Right lobe of liver (tissue), 6 donors: ENCODE measurements around the gene BACH2. TPM values are rescaled to one million over a fixed set of nuclear protein-coding genes. Genes with fewer than 3 reads are reported as not detected.

Source experiments
- ATAC-seq, 4 donors: fragments of 200-7000 bp; cut with Tn5 transposase; one replicate each; pipeline ENCODE4 v1.9.1; 2020; ENCODE audit warnings: mild to moderate bottlenecking in 4 of 4, moderate library complexity in 4 of 4
- DNase-seq, 3 donors: peaks; one replicate each; pipeline ENCODE4 v3.0.0-alpha.2; 2020
- H3K27ac ChIP-seq, 3 donors: fragments of 200-600 bp; one replicate each; pipeline ENCODE4 v1.8.0; 2022
- H3K27me3 ChIP-seq, 2 donors: fragments of 200-600 bp; one replicate each; pipeline ENCODE4 v1.8.0; 2022
- H3K36me3 ChIP-seq, 4 donors: fragments of 200-600 bp; sonication (generic) in 1 of 4; one replicate each; pipeline versions ENCODE4 v1.5.1 to v1.8.0; 2017 to 2022; ENCODE audit warnings: control low read depth in 1 of 4
- H3K4me1 ChIP-seq, 4 donors: fragments of 200-600 bp; sonication (generic) in 1 of 4; one replicate each; pipeline versions ENCODE4 v1.5.1 to v1.8.0; 2017 to 2022; ENCODE audit warnings: control low read depth in 1 of 4
- H3K4me3 ChIP-seq, 3 donors: fragments of 200-600 bp; one replicate each; pipeline ENCODE4 v1.8.0; 2022
- H3K9me3 ChIP-seq, 4 donors: fragments of 200-600 bp; sonication (generic) in 1 of 4; one replicate each; pipeline versions ENCODE4 v1.5.1 to v1.8.0; 2017 to 2022; ENCODE audit warnings: control low read depth in 1 of 4
- POLR2A ChIP-seq: fragments of 450-650 bp; IDR thresholded peaks from one replicate; pipeline ENCODE4 v1.6.1; 2017; ENCODE audit warnings: antibody characterized with exemption, mild to moderate bottlenecking
- WGBS: methylation state at CpG from one replicate; pipeline ENCODE4 v1.1.6; 2018; ENCODE audit warnings: low coverage, low lambda C conversion rate; ENCODE audit not compliant: insufficient coverage; ENCODE audit errors: missing lambda C conversion rate; 5-methylcytosine and 5-hydroxymethylcytosine counted together
- intact Hi-C, 2 donors: fragments of 100-400 bp; cut with DNase I; formaldehyde crosslinking; loops; one replicate each; pipeline versions ENCODE4 v1.11.2 to v1.14.1; 2022
- total RNA-seq, 6 experiments: library from RNA; depleted of rRNA in 2 of 6; stranded (reverse); fragments of >200 nt in 2 of 6; fragmentation: NEBNext Ultra II Directional in 3 of 6; extraction: Animal tissue kit (Norgen Biotek cat#: 25700) in 3 of 6; gene quantifications; one replicate each; pipeline versions ENCODE4 v1.1.0 to v1.2.4, GENCODE V29; 2016 to 2023
- TF ChIP-seq, protein P1 (sequence below), 4 donors: fragments of 200-600 bp in 3 of 4; fragments of 450-650 bp in 1 of 4; IDR thresholded peaks; one replicate each; pipeline versions ENCODE4 v1.5.1 to v1.8.0; 2016 to 2022; ENCODE audit warnings: antibody characterized with exemption in 4 of 4, mild to moderate bottlenecking in 2 of 4
- donor health status: DM: no; HTN: yes; CAD: no.
- donor health status: DM: no; HTN: no; CAD: no.
- donor health status: DM: no; HTN: no; CAD: no.
- donor health status: DM: no; HTN: yes; CAD: no.
- donor health status: DM: no; HTN: yes; CAD: no.

BACH2 gene
- total RNA-seq, 6 experiments from 2014 or later, result 2.6 to 12.6 (median 3.1) TPM

DNA sequence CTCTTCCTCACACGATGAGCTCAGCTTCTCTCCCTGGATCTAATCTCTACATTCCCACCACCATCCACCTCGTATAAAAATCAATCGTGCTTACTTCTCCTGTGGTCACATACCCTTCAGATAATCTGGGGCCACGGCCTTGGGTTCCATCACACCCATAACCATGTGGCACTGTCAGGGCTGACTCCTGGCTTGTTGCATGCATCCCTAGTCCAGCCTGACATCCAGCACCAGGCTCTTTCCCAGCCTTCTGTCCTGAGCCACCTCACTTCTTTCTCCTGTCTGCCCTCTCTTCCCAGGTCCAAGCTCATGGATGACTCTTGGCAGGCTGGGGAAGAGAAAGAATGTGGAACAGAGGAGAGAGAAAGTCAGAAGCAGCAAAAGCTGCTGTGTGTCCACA lies 199.8 kb downstream of the BACH2 start:
- ATAC-seq (peak in 1 of 4 donors; percentile 28), DNase-seq (no peak)
- H3K36me3 ChIP-seq, result no peaks in the 10 kb centered on the region
- peaks cover 0 to 4% (median 0%) of the 10 kb centered on the region in 4 donors for H3K4me1 ChIP-seq
- WGBS, result 88% methylated on average over 3 of the region's 4 CpGs
- H3K4me3 ChIP-seq, result no peak overlapping the region
- TF ChIP-seq, protein P1, sequence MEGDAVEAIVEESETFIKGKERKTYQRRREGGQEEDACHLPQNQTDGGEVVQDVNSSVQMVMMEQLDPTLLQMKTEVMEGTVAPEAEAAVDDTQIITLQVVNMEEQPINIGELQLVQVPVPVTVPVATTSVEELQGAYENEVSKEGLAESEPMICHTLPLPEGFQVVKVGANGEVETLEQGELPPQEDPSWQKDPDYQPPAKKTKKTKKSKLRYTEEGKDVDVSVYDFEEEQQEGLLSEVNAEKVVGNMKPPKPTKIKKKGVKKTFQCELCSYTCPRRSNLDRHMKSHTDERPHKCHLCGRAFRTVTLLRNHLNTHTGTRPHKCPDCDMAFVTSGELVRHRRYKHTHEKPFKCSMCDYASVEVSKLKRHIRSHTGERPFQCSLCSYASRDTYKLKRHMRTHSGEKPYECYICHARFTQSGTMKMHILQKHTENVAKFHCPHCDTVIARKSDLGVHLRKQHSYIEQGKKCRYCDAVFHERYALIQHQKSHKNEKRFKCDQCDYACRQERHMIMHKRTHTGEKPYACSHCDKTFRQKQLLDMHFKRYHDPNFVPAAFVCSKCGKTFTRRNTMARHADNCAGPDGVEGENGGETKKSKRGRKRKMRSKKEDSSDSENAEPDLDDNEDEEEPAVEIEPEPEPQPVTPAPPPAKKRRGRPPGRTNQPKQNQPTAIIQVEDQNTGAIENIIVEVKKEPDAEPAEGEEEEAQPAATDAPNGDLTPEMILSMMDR (IDR thresholded peaks at IDR 0.05), result no peak
- no peak for TF ChIP-seq POLR2A
- H3K27ac ChIP-seq, result no peak overlapping the region
- intact Hi-C loops, result no loop called here
- no peaks in the 10 kb centered on the region for H3K27me3 ChIP-seq
- no peaks in the 10 kb centered on the region for H3K9me3 ChIP-seq

- Histone ChIP-seq H3K27me3 (no peaks in the 10 kb centered on the region), H3K36me3 (no peaks in the 10 kb centered on the region), H3K4me1 (peaks cover 0 to 4% (median 0%) of the 10 kb centered on the region in 4 donors), H3K27ac (no peak overlapping the region), H3K4me3 (no peak overlapping the region), H3K9me3 (no peaks in the 10 kb centered on the region)
- no peak for TF ChIP-seq POLR2A
- TF ChIP-seq, protein P1 (IDR thresholded peaks at IDR 0.05), result no peak
- no peak for ATAC-seq
- intact Hi-C loops, result no loop called here
- DNase-seq, result no peak
- 84% methylated on average over 3 of the region's 3 CpGs for WGBS
Observed at GRCh38 chr6:90095788-90096187, 200.9 kb downstream of the BACH2 start.

GRCh38 chr6:90095145-90095544 lies 201.5 kb downstream of the BACH2 start:
- Histone ChIP-seq H3K27ac (no peak overlapping the region), H3K4me1 (peaks cover 0 to 4% (median 0%) of the 10 kb centered on the region in 4 donors), H3K27me3 (no peaks in the 10 kb centered on the region), H3K9me3 (no peaks in the 10 kb centered on the region), H3K4me3 (no peak overlapping the region), H3K36me3 (no peaks in the 10 kb centered on the region)
- intact Hi-C loops, result no loop called here
- no peak for ATAC-seq
- TF ChIP-seq POLR2A, result no peak
- TF ChIP-seq, protein P1 (IDR thresholded peaks at IDR 0.05), result no peak
- 94% methylated on average over 2 of the region's 2 CpGs for WGBS
- DNase-seq, result no peak

GRCh38 chr6:90093558-90094073 lies 203.0 kb downstream of the BACH2 start:
- intact Hi-C loops, result no loop called here
- 90% methylated on average over 3 of the region's 3 CpGs for WGBS

More at GRCh38 chr6:90093558-90094073, 203.0 kb downstream of the BACH2 start:
- H3K4me3 ChIP-seq, result no peak overlapping the region
- no peaks in the 10 kb centered on the region for H3K27me3 ChIP-seq
- no peaks in the 10 kb centered on the region for H3K36me3 ChIP-seq
- no peak overlapping the region for H3K27ac ChIP-seq
- peaks cover 0 to 4% (median 0%) of the 10 kb centered on the region in 4 donors for H3K4me1 ChIP-seq
- TF ChIP-seq, protein P1 (IDR thresholded peaks at IDR 0.05), result no peak
- no peak for TF ChIP-seq POLR2A
- no peak for ATAC-seq
- H3K9me3 ChIP-seq, result no peaks in the 10 kb centered on the region
- DNase-seq, result no peak
